GM21723 (cell line): ENCODE measurements around the gene ACR.

Experiments used
- ATAC-seq: cut with Tn5 transposase; IDR thresholded peaks from one replicate; pipeline ENCODE4 v1.9.1; 2021; ENCODE audit warnings: mild to moderate bottlenecking, moderate library complexity; ENCODE audit not compliant: unreplicated experiment

Gene ACR

GRCh38 chr22:50716290-50717024, 21.5 kb upstream of the ACR start:
- ATAC-seq = no peak

- ATAC-seq = no peak
Observed at GRCh38 chr22:50717709-50718351, 20.2 kb upstream of the ACR start.

- ATAC-seq = no peak
Observed at GRCh38 chr22:50718352-50718709, 19.7 kb upstream of the ACR start.

- no peak for ATAC-seq
Observed at GRCh38 chr22:50719814-50720300, 18.1 kb upstream of the ACR start.

- no peak for ATAC-seq
Observed at GRCh38 chr22:50720301-50721256, 17.4 kb upstream of the ACR start.

GRCh38 chr22:50721257-50721844, 16.7 kb upstream of the ACR start:
- ATAC-seq = no peak

- ATAC-seq = no peak
Observed at GRCh38 chr22:50722048-50722701, 15.8 kb upstream of the ACR start.

GRCh38 chr22:50722716-50723428, 15.1 kb upstream of the ACR start:
- ATAC-seq = no peak

GRCh38 chr22:50723991-50724390, 14.0 kb upstream of the ACR start:
- ATAC-seq = no peak

GRCh38 chr22:50724616-50725015, 13.4 kb upstream of the ACR start:
- ATAC-seq = no peak

- no peak for ATAC-seq
Observed at GRCh38 chr22:50725597-50725996, 12.4 kb upstream of the ACR start.

GRCh38 chr22:50726643-50727340, 11.2 kb upstream of the ACR start:
- no peak for ATAC-seq

- no peak for ATAC-seq
Observed at GRCh38 chr22:50727678-50728522, 10.1 kb upstream of the ACR start.

- ATAC-seq = no peak
Observed at GRCh38 chr22:50728523-50728931, 9.5 kb upstream of the ACR start.

- ATAC-seq = no peak
Observed at GRCh38 chr22:50729391-50730012, 8.5 kb upstream of the ACR start.

- ATAC-seq = no peak
Observed at GRCh38 chr22:50730013-50730891, 7.8 kb upstream of the ACR start.
